Fibroblast of lung (primary cell): ENCODE data around the gene ABCB9. TPM values are rescaled to one million over a fixed set of nuclear protein-coding genes. Genes with fewer than 3 reads are reported as not detected.

Experiments used
- DNase-seq, 2 donors: peaks; one replicate each; pipeline versions ENCODE4 v3.0.0 to v3.0.0-alpha.2; 2010; ENCODE audit warnings: low read depth in 2 of 2
- H2AFZ ChIP-seq: 2 replicates; pipeline ENCODE4 v1.5.1; 2012; ENCODE audit warnings: low read length, control low read depth, inconsistent platforms
- H3K27ac ChIP-seq: 2 replicates; pipeline ENCODE4 v1.5.1; 2011; ENCODE audit warnings: low read length, control low read depth; ENCODE audit not compliant: insufficient read depth
- H3K27me3 ChIP-seq: 2 replicates; pipeline ENCODE4 v1.5.1; 2011; ENCODE audit warnings: mild to moderate bottlenecking, low read length; ENCODE audit not compliant: control insufficient read depth, insufficient read depth
- H3K36me3 ChIP-seq: 2 replicates; pipeline ENCODE4 v1.5.1; 2011; ENCODE audit warnings: low read length; ENCODE audit not compliant: control insufficient read depth, insufficient read depth
- H3K4me1 ChIP-seq: 2 replicates; pipeline ENCODE4 v1.5.1; 2011; ENCODE audit warnings: low read length; ENCODE audit not compliant: control insufficient read depth, insufficient read depth; ENCODE audit errors: extremely low read depth
- H3K4me2 ChIP-seq: 2 replicates; pipeline ENCODE4 v1.5.1; 2011; ENCODE audit warnings: low read length, control low read depth; ENCODE audit not compliant: insufficient read depth; ENCODE audit errors: extremely low read depth
- H3K4me3 ChIP-seq, 4 experiments: fragments of 200-600 bp in 1 of 4; sonication (generic) in 1 of 4; replicated peaks in 1 of 4; 2 replicates each; pipeline ENCODE4 v1.5.1; 2011 to 2016; ENCODE audit warnings: low read length in 4 of 4, low read depth in 3 of 4, mild to moderate bottlenecking in 3 of 4, control low read depth in 2 of 4, inconsistent platforms in 1 of 4, mixed read lengths in 1 of 4; ENCODE audit not compliant: insufficient read depth in 1 of 4; ENCODE audit errors: control extremely low read depth in 1 of 4
- H3K79me2 ChIP-seq: 2 replicates; pipeline ENCODE4 v1.5.1; 2012; ENCODE audit warnings: mild to moderate bottlenecking, low read length, inconsistent platforms; ENCODE audit not compliant: control insufficient read depth, insufficient read depth
- H3K9ac ChIP-seq: 2 replicates; pipeline ENCODE4 v1.5.1; 2011; ENCODE audit warnings: mild to moderate bottlenecking, low read length, control low read depth; ENCODE audit not compliant: insufficient read depth
- H3K9me3 ChIP-seq: 2 replicates; pipeline ENCODE4 v1.5.1; 2012; ENCODE audit warnings: low read depth, low read length; ENCODE audit not compliant: control insufficient read depth, insufficient read depth
- H4K20me1 ChIP-seq: 2 replicates; pipeline ENCODE4 v1.5.1; 2011; ENCODE audit warnings: low read length; ENCODE audit not compliant: control insufficient read depth, insufficient read depth; ENCODE audit errors: extremely low read depth
- EZH2 ChIP-seq: IDR thresholded peaks from 2 replicates; pipeline ENCODE4 v1.5.1; 2012; ENCODE audit warnings: low read length, control low read depth, mild to moderate bottlenecking; ENCODE audit errors: missing control alignments
- polyA plus RNA-seq, 2 donors: library from polyadenylated mRNA; depleted of rRNA in 1 of 2; stranded (reverse) in 1 of 2; unstranded in 1 of 2; fragments of >200 nt; gene quantifications; 2 replicates each; pipeline ENCODE4 v1.2.1, GENCODE V29; 2011 to 2012; ENCODE audit warnings: missing spikeins in 1 of 2
- total RNA-seq: library from RNA; depleted of rRNA; stranded (reverse); fragments of >200 nt; gene quantifications from 2 replicates; pipeline ENCODE4 v1.2.1, GENCODE V29; 2014
- TF ChIP-seq, protein P1 (sequence below), 2 donors: IDR thresholded peaks in 1 of 2; conservative IDR thresholded peaks in 1 of 2; 1 replicate in 1 of 2; 2 replicates in 1 of 2; pipeline ENCODE4 v1.5.1; 2011 to 2012; ENCODE audit warnings: low read length in 2 of 2, control low read depth in 1 of 2, inconsistent platforms in 1 of 2, low read depth in 1 of 2, mild to moderate bottlenecking in 1 of 2

Gene ABCB9
- total and polyA plus RNA-seq, 2 donors (not counting 1 experiment from before 2014, with no cell fraction given), result 3.8 to 6.3 TPM

DNA sequence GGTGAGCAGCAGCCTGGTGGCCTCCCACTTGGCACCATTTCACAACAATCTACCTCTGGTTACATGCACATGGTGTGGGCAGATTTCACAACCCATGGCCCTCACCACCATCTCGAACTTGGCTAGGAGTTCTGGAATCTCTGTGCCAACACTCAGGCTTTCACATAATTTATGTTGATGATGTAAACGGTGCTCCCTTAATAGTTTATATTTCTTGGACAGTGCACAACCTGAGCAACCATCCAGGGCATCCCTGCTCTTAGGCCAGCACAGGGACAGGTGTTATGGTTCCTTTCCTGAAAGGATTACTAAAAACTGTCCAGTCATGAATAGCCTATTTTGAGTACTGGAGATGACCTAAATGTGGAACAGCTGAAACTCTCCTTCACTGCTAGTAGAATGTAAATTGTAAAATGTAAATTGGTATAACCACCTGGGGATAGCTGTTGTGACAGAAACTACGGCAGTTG, 28.6 kb downstream of the ABCB9 start:
- Histone ChIP-seq H3K27me3 (no peaks in the 10 kb centered on the region), H3K79me2 (no peaks in the 10 kb centered on the region), H3K27ac (no peak overlapping the region), H3K9ac (no peak overlapping the region), H3K4me1 (peaks cover 2% of the 10 kb centered on the region), H3K4me3 (no peak overlapping the region), H3K36me3 (no peaks in the 10 kb centered on the region), H3K9me3 (no peaks in the 10 kb centered on the region), H2AFZ (no peak overlapping the region), H4K20me1 (no peaks in the 10 kb centered on the region), H3K4me2 (no peak overlapping the region)
- DNase-seq, result no peak
- TF ChIP-seq EZH2, result no peak
- TF ChIP-seq, protein P1, sequence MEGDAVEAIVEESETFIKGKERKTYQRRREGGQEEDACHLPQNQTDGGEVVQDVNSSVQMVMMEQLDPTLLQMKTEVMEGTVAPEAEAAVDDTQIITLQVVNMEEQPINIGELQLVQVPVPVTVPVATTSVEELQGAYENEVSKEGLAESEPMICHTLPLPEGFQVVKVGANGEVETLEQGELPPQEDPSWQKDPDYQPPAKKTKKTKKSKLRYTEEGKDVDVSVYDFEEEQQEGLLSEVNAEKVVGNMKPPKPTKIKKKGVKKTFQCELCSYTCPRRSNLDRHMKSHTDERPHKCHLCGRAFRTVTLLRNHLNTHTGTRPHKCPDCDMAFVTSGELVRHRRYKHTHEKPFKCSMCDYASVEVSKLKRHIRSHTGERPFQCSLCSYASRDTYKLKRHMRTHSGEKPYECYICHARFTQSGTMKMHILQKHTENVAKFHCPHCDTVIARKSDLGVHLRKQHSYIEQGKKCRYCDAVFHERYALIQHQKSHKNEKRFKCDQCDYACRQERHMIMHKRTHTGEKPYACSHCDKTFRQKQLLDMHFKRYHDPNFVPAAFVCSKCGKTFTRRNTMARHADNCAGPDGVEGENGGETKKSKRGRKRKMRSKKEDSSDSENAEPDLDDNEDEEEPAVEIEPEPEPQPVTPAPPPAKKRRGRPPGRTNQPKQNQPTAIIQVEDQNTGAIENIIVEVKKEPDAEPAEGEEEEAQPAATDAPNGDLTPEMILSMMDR (conservative IDR thresholded peaks at IDR 0.05 in 1 of 2, IDR thresholded peaks at IDR 0.05 in 1 of 2; ENCODE audit: low read depth in 1 of 2, low read length in 2 of 2), result no peak

DNA sequence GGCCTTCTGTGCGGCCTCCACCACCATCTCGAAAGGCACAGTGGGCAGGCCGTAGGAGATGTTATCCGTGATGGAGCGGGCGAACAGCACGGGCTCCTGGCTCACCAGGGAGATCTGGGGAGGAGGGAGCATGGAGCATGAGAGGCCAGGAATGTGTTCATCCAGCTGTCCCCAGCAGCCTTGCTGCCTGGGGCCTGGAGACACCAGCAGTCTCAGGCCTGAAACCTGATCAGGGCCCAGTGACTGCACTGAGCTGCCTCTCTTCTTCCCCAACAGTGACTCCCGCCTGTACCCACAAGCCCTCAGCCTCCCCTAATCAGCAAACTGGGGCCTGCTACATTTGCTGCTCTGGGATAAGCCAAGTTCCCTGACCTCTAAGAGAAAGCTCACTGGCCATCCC, 30.9 kb downstream of the ABCB9 start:
- Histone ChIP-seq H3K9ac (no peak overlapping the region), H3K4me1 (no peaks in the 10 kb centered on the region), H3K9me3 (no peaks in the 10 kb centered on the region), H3K27me3 (no peaks in the 10 kb centered on the region), H3K79me2 (no peaks in the 10 kb centered on the region), H3K27ac (no peak overlapping the region), H2AFZ (no peak overlapping the region), H3K4me2 (no peak overlapping the region), H3K36me3 (no peaks in the 10 kb centered on the region), H3K4me3 (no peak overlapping the region), H4K20me1 (no peaks in the 10 kb centered on the region)
- TF ChIP-seq, protein P1 (conservative IDR thresholded peaks at IDR 0.05 in 1 of 2, IDR thresholded peaks at IDR 0.05 in 1 of 2; ENCODE audit: low read depth in 1 of 2, low read length in 2 of 2), result no peak
- no peak for TF ChIP-seq EZH2
- no peak for DNase-seq

DNA sequence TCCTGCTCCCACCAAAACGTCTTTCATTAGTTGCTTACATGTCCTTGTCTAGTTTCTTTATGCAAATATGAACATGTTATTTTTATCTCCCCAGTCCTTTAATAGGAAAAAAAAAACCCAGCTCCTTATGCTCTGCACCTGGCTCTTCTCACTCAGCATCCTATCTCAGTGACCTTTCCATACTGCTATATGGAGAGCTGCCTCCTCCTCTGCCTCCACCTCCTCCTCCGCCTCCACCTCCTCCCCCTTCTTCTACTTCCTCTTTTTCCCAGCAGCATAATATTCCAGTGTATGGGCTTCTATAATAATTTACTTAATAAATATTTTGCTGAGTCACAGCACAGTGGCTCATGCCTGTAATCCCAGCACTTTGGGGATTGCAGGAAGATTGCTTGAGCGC, 31.5 kb downstream of the ABCB9 start:
- H2AFZ ChIP-seq, result no peak overlapping the region
- H3K9me3 ChIP-seq, result no peaks in the 10 kb centered on the region
- H3K4me1 ChIP-seq, result no peaks in the 10 kb centered on the region
- H3K27ac ChIP-seq, result no peak overlapping the region
- H3K4me3 ChIP-seq, result no peak overlapping the region
- DNase-seq, result no peak
- no peaks in the 10 kb centered on the region for H3K27me3 ChIP-seq
- H3K9ac ChIP-seq, result no peak overlapping the region
- no peak overlapping the region for H3K4me2 ChIP-seq
- no peaks in the 10 kb centered on the region for H3K79me2 ChIP-seq
- H4K20me1 ChIP-seq, result no peaks in the 10 kb centered on the region
- TF ChIP-seq, protein P1 (conservative IDR thresholded peaks at IDR 0.05 in 1 of 2, IDR thresholded peaks at IDR 0.05 in 1 of 2; ENCODE audit: low read depth in 1 of 2, low read length in 2 of 2), result no peak
- no peak for TF ChIP-seq EZH2
- no peaks in the 10 kb centered on the region for H3K36me3 ChIP-seq
